ENCODE results near the gene ARG2. TPM values are rescaled to one million over a fixed set of nuclear protein-coding genes. Genes with fewer than 3 reads are reported as not detected.

The ARG2 gene
- total RNA-seq, 3 donors from 2014 or later = 3.1 to 4.6 (median 4.3) TPM

DNA sequence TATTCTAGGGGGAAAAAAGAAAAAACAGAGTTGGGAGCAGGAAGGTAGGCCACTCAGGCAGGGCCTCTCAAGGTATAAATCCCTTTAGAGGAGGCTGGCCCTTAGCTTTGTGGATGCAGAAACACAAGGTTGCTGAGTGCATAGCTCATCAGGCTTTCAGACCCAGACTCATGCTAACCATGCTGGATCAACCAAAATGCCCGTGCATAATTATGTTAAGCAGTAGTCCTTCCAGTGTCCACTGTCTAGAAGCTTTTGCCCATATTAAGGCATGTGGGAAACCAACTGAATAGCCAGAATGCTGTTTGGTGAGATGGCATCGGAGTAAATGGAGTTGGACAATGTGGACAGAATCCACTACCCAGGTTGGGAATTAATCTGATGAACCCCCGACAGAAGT is 18.9 kb downstream of the ARG2 start:
- no peaks in the 10 kb centered on the region for H3K9me3 Mint-ChIP-seq
- no peak for DNase-seq
- peaks cover 8% of the 10 kb centered on the region for H3K4me1 Mint-ChIP-seq (ENCODE audit: low read depth)
- no peak for ATAC-seq
- H3K27me3 Mint-ChIP-seq (ENCODE audit: low read depth) = no peaks in the 10 kb centered on the region
- no peaks in the 10 kb centered on the region for H3K36me3 Mint-ChIP-seq (ENCODE audit: insufficient read depth)
- no peak overlapping the region for H3K4me3 Mint-ChIP-seq

DNA sequence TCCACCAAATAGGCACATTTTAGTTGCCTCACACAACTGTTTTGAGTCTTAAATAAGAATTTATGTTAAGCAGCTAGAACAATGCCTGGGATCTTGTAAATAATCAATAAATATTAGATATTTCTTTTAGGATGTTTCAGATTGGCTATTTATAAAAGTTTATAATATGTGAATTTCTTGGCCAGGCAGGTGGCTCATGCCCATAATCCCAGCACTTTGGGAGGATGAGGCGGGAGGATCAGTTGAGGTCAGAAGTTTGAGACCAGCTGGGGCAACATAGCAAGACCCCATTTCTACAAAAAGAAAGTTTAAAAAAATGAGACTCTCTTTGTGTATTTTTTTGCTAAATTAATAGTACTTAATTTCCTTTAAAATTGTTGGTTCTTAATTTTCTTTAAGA is 21.8 kb downstream of the ARG2 start:
- DNase-seq = no peak
- ATAC-seq = no peak
- H3K4me3 Mint-ChIP-seq = no peak overlapping the region
- H3K36me3 Mint-ChIP-seq (ENCODE audit: insufficient read depth) = no peaks in the 10 kb centered on the region
- H3K27me3 Mint-ChIP-seq (ENCODE audit: low read depth) = no peaks in the 10 kb centered on the region
- peaks cover 8% of the 10 kb centered on the region for H3K4me1 Mint-ChIP-seq (ENCODE audit: low read depth)
- H3K9me3 Mint-ChIP-seq = no peaks in the 10 kb centered on the region

DNA sequence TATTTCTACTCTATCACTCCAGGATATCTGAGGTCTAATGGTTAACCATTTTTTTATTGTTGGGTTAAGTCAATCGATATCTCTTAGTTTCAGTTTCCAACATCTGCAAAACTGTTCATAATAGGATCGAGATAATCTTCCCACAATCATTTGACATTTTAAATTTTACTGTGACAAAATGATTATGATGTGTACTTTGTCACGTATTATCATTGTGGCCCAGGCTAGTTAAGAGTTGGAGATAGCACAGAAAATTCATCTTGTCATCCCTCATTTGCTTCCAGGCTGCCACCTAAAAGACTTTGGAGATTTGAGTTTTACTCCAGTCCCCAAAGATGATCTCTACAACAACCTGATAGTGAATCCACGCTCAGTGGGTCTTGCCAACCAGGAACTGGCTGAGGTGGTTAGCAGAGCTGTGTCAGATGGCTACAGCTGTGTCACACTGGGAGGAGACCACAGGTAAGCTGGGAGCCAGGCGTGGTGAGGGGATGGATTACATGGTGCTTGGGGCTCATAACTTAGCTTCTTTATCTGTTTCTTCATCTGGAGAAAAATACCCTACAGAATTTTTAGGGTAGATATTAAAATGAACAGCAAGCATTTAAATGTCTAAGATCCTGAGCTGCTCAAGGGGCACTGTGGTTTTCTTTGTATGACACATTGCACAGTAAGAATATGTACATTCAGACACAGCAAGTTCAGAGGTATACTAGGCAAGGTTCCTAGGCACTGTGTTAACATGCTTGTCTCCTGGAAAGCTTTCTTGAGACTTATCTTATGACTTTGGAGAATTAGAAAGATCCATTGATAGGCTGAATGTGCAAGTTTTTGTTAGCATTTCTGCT is 22.4 kb downstream of the ARG2 start:
- Mint-ChIP-seq H3K9me3 (no peaks in the 10 kb centered on the region), H3K27me3 (ENCODE audit: low read depth) (no peaks in the 10 kb centered on the region), H3K4me1 (ENCODE audit: low read depth) (peaks cover 8% of the 10 kb centered on the region), H3K4me3 (no peak overlapping the region), H3K36me3 (ENCODE audit: insufficient read depth) (peaks cover 6% of the 10 kb centered on the region)
- ATAC-seq (peak; percentile 69 to 79), DNase-seq (no peak)

DNA sequence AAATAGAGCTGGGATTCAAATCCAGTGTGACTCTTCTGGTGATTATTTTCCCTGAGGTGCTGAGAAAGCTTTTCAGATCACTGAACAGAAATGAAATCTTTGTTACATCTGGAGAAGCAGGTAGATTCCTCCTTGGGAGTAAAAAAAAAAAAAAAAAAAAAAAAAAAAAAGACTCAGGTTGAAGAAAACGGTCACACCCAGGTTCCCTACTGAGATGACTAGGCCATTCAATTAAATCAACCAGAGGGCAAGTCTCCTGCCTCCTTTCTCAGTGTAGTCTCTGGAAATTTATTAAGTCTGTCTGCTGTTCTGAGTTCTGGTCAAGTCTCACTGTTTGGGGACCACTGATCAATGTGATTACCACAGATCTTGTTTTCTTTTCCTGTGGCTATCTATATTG is 24.0 kb downstream of the ARG2 start:
- H3K4me1 Mint-ChIP-seq (ENCODE audit: low read depth) = peaks cover 8% of the 10 kb centered on the region
- no peaks in the 10 kb centered on the region for H3K27me3 Mint-ChIP-seq (ENCODE audit: low read depth)
- ATAC-seq = no peak
- H3K36me3 Mint-ChIP-seq (ENCODE audit: insufficient read depth) = peaks cover 9% of the 10 kb centered on the region
- no peak overlapping the region for H3K4me3 Mint-ChIP-seq
- DNase-seq = no peak
- no peaks in the 10 kb centered on the region for H3K9me3 Mint-ChIP-seq

DNA sequence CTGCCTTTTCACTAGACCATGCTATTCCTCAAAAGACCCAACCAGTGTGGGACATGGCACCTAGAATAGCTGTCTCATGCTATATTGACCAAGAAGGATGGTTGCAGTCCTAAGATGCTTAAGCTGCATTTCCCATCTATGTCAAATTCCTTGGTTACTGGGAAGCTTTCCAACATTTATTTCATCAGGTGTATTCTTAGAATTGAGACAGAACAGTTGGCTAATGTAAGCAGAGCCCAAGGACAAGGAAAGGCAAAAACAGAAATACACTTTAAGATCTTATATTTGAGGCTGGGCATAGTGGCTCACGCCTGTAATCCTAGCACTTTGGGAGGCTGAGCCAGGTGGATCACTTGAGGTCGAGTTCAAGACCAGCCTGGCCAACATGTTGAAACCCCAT is 24.7 kb downstream of the ARG2 start:
- H3K4me3 Mint-ChIP-seq = no peak overlapping the region
- H3K27me3 Mint-ChIP-seq (ENCODE audit: low read depth) = no peaks in the 10 kb centered on the region
- H3K36me3 Mint-ChIP-seq (ENCODE audit: insufficient read depth) = peaks cover 10% of the 10 kb centered on the region
- DNase-seq = no peak
- H3K9me3 Mint-ChIP-seq = no peaks in the 10 kb centered on the region
- no peak for ATAC-seq
- peaks cover 8% of the 10 kb centered on the region for H3K4me1 Mint-ChIP-seq (ENCODE audit: low read depth)

DNA sequence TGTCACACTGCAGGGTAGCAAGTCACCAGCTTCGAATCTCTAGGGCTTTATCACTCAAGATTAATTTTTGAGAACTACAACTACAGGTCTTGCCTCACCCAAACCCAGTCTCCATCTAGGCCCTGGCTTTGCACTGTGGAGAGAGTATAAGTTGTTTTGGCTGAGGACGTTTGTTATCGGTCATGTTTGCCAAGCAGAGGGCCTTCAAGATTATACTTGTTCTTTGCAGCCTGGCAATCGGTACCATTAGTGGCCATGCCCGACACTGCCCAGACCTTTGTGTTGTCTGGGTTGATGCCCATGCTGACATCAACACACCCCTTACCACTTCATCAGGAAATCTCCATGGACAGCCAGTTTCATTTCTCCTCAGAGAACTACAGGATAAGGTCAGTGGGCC is 25.7 kb downstream of the ARG2 start:
- H3K36me3 Mint-ChIP-seq (ENCODE audit: insufficient read depth) = peaks cover 17% of the 10 kb centered on the region
- H3K4me1 Mint-ChIP-seq (ENCODE audit: low read depth) = peaks cover 8% of the 10 kb centered on the region
- no peaks in the 10 kb centered on the region for H3K9me3 Mint-ChIP-seq
- ATAC-seq (no peak), DNase-seq (no peak)
- H3K27me3 Mint-ChIP-seq (ENCODE audit: low read depth) = no peaks in the 10 kb centered on the region
- H3K4me3 Mint-ChIP-seq = no peak overlapping the region

DNA sequence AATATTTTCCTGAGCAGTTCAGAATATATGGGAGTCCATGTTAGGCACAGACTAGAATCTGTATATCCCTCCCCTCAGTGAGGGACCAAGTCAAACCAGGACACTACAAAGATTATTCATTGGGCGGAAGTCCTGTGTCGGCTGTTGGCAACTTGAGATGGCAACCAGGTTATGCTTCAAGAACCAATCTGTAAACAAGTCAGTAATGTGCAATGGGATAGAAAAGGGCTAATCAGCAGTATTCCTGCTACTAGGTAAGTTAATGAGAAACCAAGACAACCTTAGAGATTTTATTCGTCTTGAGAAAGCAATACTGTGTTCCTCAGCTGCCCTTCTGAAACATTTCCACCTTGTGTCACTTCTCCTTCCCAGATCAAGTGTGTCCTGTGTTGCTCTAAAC is 26.4 kb downstream of the ARG2 start:
- ATAC-seq (no peak), DNase-seq (no peak)
- Mint-ChIP-seq H3K4me1 (ENCODE audit: low read depth) (peaks cover 8% of the 10 kb centered on the region), H3K4me3 (no peak overlapping the region), H3K27me3 (ENCODE audit: low read depth) (no peaks in the 10 kb centered on the region), H3K36me3 (ENCODE audit: insufficient read depth) (peaks cover 23% of the 10 kb centered on the region), H3K9me3 (no peaks in the 10 kb centered on the region)

DNA sequence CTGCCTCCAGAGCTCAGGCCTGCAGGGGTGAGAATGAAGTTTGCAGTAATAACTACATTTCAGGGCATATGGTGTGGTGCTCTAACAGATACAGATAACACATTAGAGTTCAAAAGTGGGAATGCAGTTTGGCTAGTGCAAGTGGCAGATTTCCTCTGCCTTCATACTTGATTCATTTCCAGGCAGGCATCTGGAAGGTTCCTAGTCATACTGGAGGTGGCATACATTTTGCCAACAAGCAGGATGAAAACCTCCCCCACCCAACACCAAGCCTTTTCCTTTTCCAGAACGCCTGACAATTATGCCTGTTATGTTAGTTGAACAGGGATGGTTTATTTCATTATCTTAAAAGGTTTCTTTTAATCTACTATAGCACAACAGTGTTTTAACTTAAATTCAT is 30.4 kb downstream of the ARG2 start:
- H3K36me3 Mint-ChIP-seq (ENCODE audit: insufficient read depth) = peaks cover 33% of the 10 kb centered on the region
- H3K9me3 Mint-ChIP-seq = no peaks in the 10 kb centered on the region
- ATAC-seq (no peak), DNase-seq (no peak)
- H3K4me3 Mint-ChIP-seq = no peak overlapping the region
- no peaks in the 10 kb centered on the region for H3K4me1 Mint-ChIP-seq (ENCODE audit: low read depth)
- no peaks in the 10 kb centered on the region for H3K27me3 Mint-ChIP-seq (ENCODE audit: low read depth)

DNA sequence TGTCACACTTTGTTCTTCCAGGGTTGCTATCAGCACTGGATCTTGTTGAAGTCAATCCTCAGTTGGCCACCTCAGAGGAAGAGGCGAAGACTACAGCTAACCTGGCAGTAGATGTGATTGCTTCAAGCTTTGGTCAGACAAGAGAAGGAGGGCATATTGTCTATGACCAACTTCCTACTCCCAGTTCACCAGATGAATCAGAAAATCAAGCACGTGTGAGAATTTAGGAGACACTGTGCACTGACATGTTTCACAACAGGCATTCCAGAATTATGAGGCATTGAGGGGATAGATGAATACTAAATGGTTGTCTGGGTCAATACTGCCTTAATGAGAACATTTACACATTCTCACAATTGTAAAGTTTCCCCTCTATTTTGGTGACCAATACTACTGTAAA is 31.0 kb downstream of the ARG2 start:
- Mint-ChIP-seq H3K4me3 (no peak overlapping the region), H3K27me3 (ENCODE audit: low read depth) (no peaks in the 10 kb centered on the region), H3K9me3 (no peaks in the 10 kb centered on the region), H3K36me3 (ENCODE audit: insufficient read depth) (peaks cover 33% of the 10 kb centered on the region), H3K4me1 (ENCODE audit: low read depth) (no peaks in the 10 kb centered on the region)
- DNase-seq (no peak), ATAC-seq (no peak)

DNA sequence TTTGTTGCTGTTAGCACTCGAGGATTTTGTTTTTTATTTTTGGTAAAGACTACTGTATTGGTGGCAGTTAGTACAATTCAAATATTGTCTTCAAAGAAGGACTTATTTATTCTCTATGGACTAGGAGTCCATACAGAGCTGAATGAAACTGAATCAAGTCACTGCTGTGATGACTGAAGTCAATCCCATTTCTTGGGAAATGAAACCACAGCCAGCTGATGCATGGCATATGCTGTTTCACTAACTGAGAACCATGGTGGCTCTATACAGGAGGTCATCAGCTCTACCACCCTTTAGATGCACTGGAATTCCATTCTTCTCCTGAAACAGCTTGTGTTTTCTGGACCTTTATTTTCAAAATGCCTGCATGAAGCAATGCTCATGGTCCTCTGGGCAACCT is 32.5 kb downstream of the ARG2 start:
- H3K27me3 Mint-ChIP-seq (ENCODE audit: low read depth) = no peaks in the 10 kb centered on the region
- ATAC-seq (no peak), DNase-seq (no peak)
- H3K9me3 Mint-ChIP-seq = no peaks in the 10 kb centered on the region
- peaks cover 31% of the 10 kb centered on the region for H3K36me3 Mint-ChIP-seq (ENCODE audit: insufficient read depth)
- H3K4me3 Mint-ChIP-seq = no peak overlapping the region
- H3K4me1 Mint-ChIP-seq (ENCODE audit: low read depth) = no peaks in the 10 kb centered on the region

DNA sequence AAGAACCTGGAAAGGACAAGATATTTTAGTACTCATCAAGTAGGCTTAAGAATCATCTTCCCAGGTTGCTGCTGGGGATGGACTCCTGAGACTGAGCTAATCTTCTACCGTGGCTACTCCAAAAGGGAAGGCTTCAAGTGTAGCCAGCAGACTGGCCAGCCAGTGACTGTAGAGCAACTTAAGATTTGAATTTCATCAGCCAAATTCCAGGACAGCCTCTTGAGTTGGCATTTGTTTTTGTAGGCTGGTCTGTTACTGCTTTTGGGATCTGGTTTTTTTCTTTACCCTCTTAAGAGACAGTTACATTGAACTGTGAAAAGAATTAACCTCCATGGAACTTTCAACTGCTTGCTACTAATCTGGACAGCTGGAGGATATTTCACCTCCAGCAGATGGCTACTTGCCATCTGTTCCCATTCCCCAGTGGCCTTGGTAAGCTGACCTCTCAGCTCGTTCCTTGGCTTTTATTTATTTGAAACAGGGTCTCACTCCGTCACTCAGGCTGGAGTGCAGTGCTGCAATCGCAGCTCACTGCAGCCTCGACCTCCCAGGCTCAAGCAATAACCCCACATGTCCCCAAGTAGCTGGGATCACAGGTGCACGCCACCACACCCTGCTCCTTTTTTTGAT is 34.0 kb downstream of the ARG2 start:
- Mint-ChIP-seq H3K27me3 (ENCODE audit: low read depth) (no peaks in the 10 kb centered on the region), H3K9me3 (no peaks in the 10 kb centered on the region), H3K36me3 (ENCODE audit: insufficient read depth) (peaks cover 37% of the 10 kb centered on the region), H3K4me1 (ENCODE audit: low read depth) (no peaks in the 10 kb centered on the region), H3K4me3 (no peak overlapping the region)
- ATAC-seq (no peak), DNase-seq (no peak)

DNA sequence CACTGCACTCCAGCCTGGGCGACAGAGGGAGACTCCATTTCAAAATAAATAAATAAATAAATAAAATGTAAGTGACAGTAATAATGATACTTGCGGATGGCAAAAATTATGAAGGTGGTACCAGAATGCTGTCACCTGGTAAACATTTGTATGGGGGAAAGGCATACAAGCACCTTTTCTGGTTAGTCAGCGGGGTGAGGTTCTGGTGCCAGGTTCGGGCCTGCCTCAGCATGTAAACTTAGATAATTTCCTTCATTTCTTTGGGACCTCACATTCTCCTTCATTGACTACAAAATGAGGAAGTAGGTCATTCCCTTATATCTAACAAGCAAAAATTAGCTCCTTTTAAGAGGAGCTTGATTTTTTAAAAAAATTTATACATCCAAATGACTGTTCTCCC is 43.9 kb downstream of the ARG2 start:
- H3K4me3 Mint-ChIP-seq = no peak overlapping the region
- peaks cover 34% of the 10 kb centered on the region for H3K4me1 Mint-ChIP-seq (ENCODE audit: low read depth)
- ATAC-seq (no peak), DNase-seq (no peak)
- H3K9me3 Mint-ChIP-seq = no peaks in the 10 kb centered on the region
- H3K27me3 Mint-ChIP-seq (ENCODE audit: low read depth) = no peaks in the 10 kb centered on the region
- H3K36me3 Mint-ChIP-seq (ENCODE audit: insufficient read depth) = peaks cover 5% of the 10 kb centered on the region

DNA sequence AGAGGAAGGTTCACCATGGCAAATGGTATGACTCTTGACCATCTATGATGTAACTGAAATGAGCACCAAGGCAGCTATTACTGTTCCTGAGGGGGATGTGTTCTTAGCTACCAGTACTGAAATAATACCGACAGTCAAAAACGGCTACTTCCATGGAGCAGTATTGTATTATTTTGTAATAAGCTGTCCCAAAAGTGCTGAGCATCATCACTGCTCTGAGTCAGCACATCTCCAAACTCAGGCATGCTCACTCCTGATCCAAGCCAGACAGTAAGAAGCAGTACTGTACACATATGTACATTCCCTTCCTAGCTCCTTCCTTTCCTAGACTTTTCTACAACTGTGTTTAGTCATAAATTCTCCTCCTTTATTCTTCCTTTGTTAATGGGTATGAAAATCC is 46.1 kb downstream of the ARG2 start:
- ATAC-seq (no peak), DNase-seq (no peak)
- peaks cover 2% of the 10 kb centered on the region for H3K36me3 Mint-ChIP-seq (ENCODE audit: insufficient read depth)
- peaks cover 51% of the 10 kb centered on the region for H3K4me1 Mint-ChIP-seq (ENCODE audit: low read depth)
- no peaks in the 10 kb centered on the region for H3K27me3 Mint-ChIP-seq (ENCODE audit: low read depth)
- no peaks in the 10 kb centered on the region for H3K9me3 Mint-ChIP-seq
- H3K4me3 Mint-ChIP-seq = no peak overlapping the region

DNA sequence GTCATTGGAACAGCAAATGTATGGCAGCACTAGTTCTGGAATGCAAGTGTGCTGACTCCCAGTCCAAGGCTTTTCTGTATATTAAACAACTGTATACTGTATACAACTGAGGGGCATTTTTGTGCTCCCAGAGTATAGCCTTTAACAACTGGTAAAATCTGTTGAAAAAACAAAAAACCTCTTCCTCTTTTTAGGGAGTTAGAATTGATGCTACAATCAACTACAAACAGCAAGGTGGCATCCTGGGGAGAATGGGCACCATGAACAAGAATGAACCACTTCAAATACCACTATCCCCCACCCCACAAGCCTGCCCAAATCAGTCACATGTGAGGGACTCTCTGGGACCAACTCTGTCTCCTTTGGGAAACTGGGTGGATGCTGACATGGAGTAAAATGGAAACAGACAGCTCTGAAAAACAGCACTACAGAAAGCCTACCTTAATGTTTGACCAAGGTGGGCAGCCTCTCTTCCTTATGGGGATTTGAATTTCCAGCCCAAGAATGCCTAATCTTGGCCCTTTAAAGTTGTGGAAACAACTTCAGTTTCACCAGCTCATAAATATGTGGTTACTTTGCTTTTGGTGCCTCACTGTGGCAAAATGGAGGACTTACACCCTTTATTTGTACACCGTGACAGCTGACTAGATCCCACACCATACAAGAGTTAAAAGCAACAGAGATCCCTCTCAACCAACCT is 47.2 kb downstream of the ARG2 start:
- H3K4me3 Mint-ChIP-seq = no peak overlapping the region
- H3K27me3 Mint-ChIP-seq (ENCODE audit: low read depth) = no peaks in the 10 kb centered on the region
- peak; percentile 84 to 85 for ATAC-seq
- H3K4me1 Mint-ChIP-seq (ENCODE audit: low read depth) = peaks cover 61% of the 10 kb centered on the region
- H3K9me3 Mint-ChIP-seq = no peaks in the 10 kb centered on the region
- no peak for DNase-seq
- peaks cover 2% of the 10 kb centered on the region for H3K36me3 Mint-ChIP-seq (ENCODE audit: insufficient read depth)

DNA sequence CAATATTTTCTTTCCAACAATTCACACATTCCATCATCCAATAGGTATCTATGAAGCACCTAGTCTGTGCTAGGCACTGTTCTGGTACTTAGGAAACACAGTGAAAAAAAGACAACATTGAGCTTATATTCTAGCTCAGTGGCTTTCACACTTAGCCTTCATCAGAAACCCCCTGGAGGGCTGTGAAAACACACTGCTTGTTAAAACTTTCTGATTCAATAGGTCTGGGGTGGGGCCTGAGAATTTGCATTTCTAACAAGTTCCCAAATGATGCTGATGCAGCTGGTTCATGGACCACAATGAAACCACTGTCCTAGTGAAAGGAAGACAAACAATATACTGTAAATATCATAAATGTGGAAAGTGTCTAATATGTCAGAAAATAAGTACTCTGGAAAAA is 48.8 kb downstream of the ARG2 start:
- H3K9me3 Mint-ChIP-seq = no peaks in the 10 kb centered on the region
- ATAC-seq (peak; percentile 53 to 80), DNase-seq (no peak)
- peaks cover 72% of the 10 kb centered on the region for H3K4me1 Mint-ChIP-seq (ENCODE audit: low read depth)
- no peaks in the 10 kb centered on the region for H3K36me3 Mint-ChIP-seq (ENCODE audit: insufficient read depth)
- H3K4me3 Mint-ChIP-seq = no peak overlapping the region
- no peaks in the 10 kb centered on the region for H3K27me3 Mint-ChIP-seq (ENCODE audit: low read depth)
